CD14-positive monocyte (primary cell): Measurements from ENCODE around the gene KANSL1L. TPM values are rescaled to one million over a fixed set of nuclear protein-coding genes. Genes with fewer than 3 reads are reported as not detected.

ENCODE experiments used
- DNase-seq, 3 donors: peaks; one replicate each; pipeline ENCODE4 v3.0.0-alpha.2; 2011 to 2022
- H2AFZ ChIP-seq: 2 replicates; pipeline ENCODE4 v1.6.0; 2012; ENCODE audit warnings: mild to moderate bottlenecking, low read depth, low read length, inconsistent platforms; ENCODE audit not compliant: insufficient read depth, poor library complexity, severe bottlenecking
- H3K27ac ChIP-seq, 2 donors: 1 replicate in 1 of 2; 2 replicates in 1 of 2; pipeline ENCODE4 v1.5.1; 2012 to 2013; ENCODE audit warnings: low read length in 2 of 2, control low read depth in 1 of 2, inconsistent platforms in 1 of 2, low read depth in 1 of 2, mild to moderate bottlenecking in 1 of 2
- H3K27me3 ChIP-seq, 2 donors: one replicate each; pipeline versions ENCODE4 v1.6.0 to v1.6.1; 2011 to 2013; ENCODE audit warnings: low read length in 2 of 2; ENCODE audit not compliant: control insufficient read depth in 2 of 2, insufficient read depth in 2 of 2
- H3K36me3 ChIP-seq, 2 donors: replicated peaks in 1 of 2; 1 replicate in 1 of 2; 2 replicates in 1 of 2; pipeline versions ENCODE4 v1.5.1 to v1.6.1; 2012 to 2013; ENCODE audit warnings: low read length in 2 of 2, control low read depth in 1 of 2, inconsistent platforms in 1 of 2, mild to moderate bottlenecking in 1 of 2; ENCODE audit not compliant: insufficient read depth in 2 of 2, control insufficient read depth in 1 of 2
- H3K4me1 ChIP-seq, 2 donors: 1 replicate in 1 of 2; 2 replicates in 1 of 2; pipeline versions ENCODE4 v1.5.1 to v1.6.1; 2012 to 2013; ENCODE audit warnings: low read length in 2 of 2, control low read depth in 1 of 2, inconsistent platforms in 1 of 2, mild to moderate bottlenecking in 1 of 2, moderate library complexity in 1 of 2; ENCODE audit not compliant: insufficient read depth in 2 of 2, control insufficient read depth in 1 of 2
- H3K4me2 ChIP-seq: replicated peaks from 2 replicates; pipeline ENCODE3; 2012; ENCODE audit warnings: low read length, moderate library complexity, mild to moderate bottlenecking; ENCODE audit not compliant: poor library complexity, severe bottlenecking; ENCODE audit errors: extremely low read depth
- H3K4me3 ChIP-seq, 3 experiments: fragments of 200-600 bp in 1 of 3; sonication (generic) in 1 of 3; replicated peaks in 1 of 3; 1 replicate in 2 of 3; 2 replicates in 1 of 3; pipeline ENCODE4 v1.5.1; 2011 to 2013; ENCODE audit warnings: low read length in 3 of 3, mild to moderate bottlenecking in 3 of 3, control low read depth in 2 of 3, low read depth in 2 of 3, inconsistent platforms in 1 of 3, moderate library complexity in 1 of 3
- H3K79me2 ChIP-seq: 2 replicates; pipeline ENCODE4 v1.6.0; 2012; ENCODE audit warnings: mild to moderate bottlenecking, control low read depth, inconsistent platforms, low read length, moderate library complexity; ENCODE audit not compliant: insufficient read depth
- H3K9ac ChIP-seq: 2 replicates; pipeline ENCODE4 v1.6.0; 2017; ENCODE audit warnings: low read length, mild to moderate bottlenecking; ENCODE audit not compliant: insufficient read depth, poor library complexity, severe bottlenecking
- H3K9me3 ChIP-seq, 2 donors: replicated peaks in 1 of 2; 1 replicate in 1 of 2; 2 replicates in 1 of 2; pipeline versions ENCODE4 v1.5.1 to v1.6.1; 2012 to 2013; ENCODE audit warnings: low read length in 2 of 2, control low read depth in 1 of 2; ENCODE audit not compliant: control insufficient read depth in 1 of 2, insufficient read depth in 1 of 2
- H4K20me1 ChIP-seq: 2 replicates; pipeline ENCODE4 v1.6.0; 2012; ENCODE audit warnings: mild to moderate bottlenecking, low read length, control low read depth, moderate library complexity; ENCODE audit not compliant: insufficient read depth
- H3K27ac Mint-ChIP-seq, 7 donors: one replicate each; pipeline ENCODE4 v1.8.0; 2020; ENCODE audit warnings: mild to moderate bottlenecking in 7 of 7, mixed read lengths in 7 of 7, moderate library complexity in 6 of 7, inconsistent platforms in 2 of 7
- H3K27me3 Mint-ChIP-seq, 3 donors: one replicate each; pipeline ENCODE4 v1.8.0; 2021 to 2022; ENCODE audit warnings: low read depth in 3 of 3, mild to moderate bottlenecking in 3 of 3, mixed read lengths in 3 of 3, moderate library complexity in 3 of 3, inconsistent platforms in 1 of 3
- H3K36me3 Mint-ChIP-seq, 2 donors: one replicate each; pipeline ENCODE4 v1.8.0; 2020; ENCODE audit warnings: mixed read lengths in 2 of 2, inconsistent platforms in 1 of 2, mild to moderate bottlenecking in 1 of 2
- H3K4me1 Mint-ChIP-seq: one replicate; pipeline ENCODE4 v1.8.0; 2020; ENCODE audit warnings: mild to moderate bottlenecking, mixed read lengths
- H3K4me3 Mint-ChIP-seq, 2 donors: one replicate each; pipeline ENCODE4 v1.8.0; 2020; ENCODE audit warnings: mild to moderate bottlenecking in 2 of 2, mixed read lengths in 2 of 2, moderate library complexity in 1 of 2
- H3K9me3 Mint-ChIP-seq, 7 donors: one replicate each; pipeline ENCODE4 v1.8.0; 2020 to 2022; ENCODE audit warnings: mixed read lengths in 7 of 7, mild to moderate bottlenecking in 6 of 7, moderate library complexity in 6 of 7, inconsistent platforms in 2 of 7
- CTCF ChIP-seq: fragments of 200-600 bp; IDR thresholded peaks from one replicate; pipeline ENCODE4 v1.8.0; 2022; ENCODE audit warnings: antibody characterized with exemption, mild to moderate bottlenecking
- WGBS: methylation state at CpG from one replicate; pipeline ENCODE4 v1.1.5; 2013; ENCODE audit warnings: missing lambda C conversion rate; ENCODE audit not compliant: insufficient coverage; 5-methylcytosine and 5-hydroxymethylcytosine counted together
- intact Hi-C, 2 donors: fragments of 100-400 bp; cut with micrococcal nuclease; formaldehyde crosslinking; loops; one replicate each; pipeline versions ENCODE4 v1.15.0 to v1.15.1; 2023
- polyA plus RNA-seq, 3 donors: library from polyadenylated mRNA; depleted of rRNA in 1 of 3; unstranded in 2 of 3; stranded (reverse) in 1 of 3; fragments of 300-500 nt in 2 of 3; fragments of >200 nt in 1 of 3; fragmentation: Illumina TruSeq in 2 of 3; gene quantifications; 1 replicate in 2 of 3; 2 replicates in 1 of 3; pipeline ENCODE4 v1.2.3, GENCODE V29; 2012 to 2021

KANSL1L gene
- polyA plus RNA-seq, 3 donors, result 1.00 to 11.6 (median 1.3) TPM

- Mint-ChIP-seq H3K9me3 (peaks cover 6 to 24% (median 15%) of the 10 kb centered on the region in 7 donors), H3K27me3 (no peaks in the 10 kb centered on the region), H3K4me3 (no peak overlapping the region), H3K4me1 (peaks cover 1% of the 10 kb centered on the region), H3K27ac (no peak overlapping the region), H3K36me3 (peaks cover 35 to 48% of the 10 kb centered on the region in 2 donors)
- Histone ChIP-seq H3K36me3 (peaks cover 22 to 40% of the 10 kb centered on the region in 2 donors), H3K79me2 (no peaks in the 10 kb centered on the region), H3K27me3 (no peaks in the 10 kb centered on the region), H3K9me3 (peaks cover 11 to 18% of the 10 kb centered on the region in 2 donors), H4K20me1 (no peaks in the 10 kb centered on the region), H3K4me2 (no peak overlapping the region), H2AFZ (no peak overlapping the region), H3K27ac (no peak overlapping the region), H3K4me3 (no peak overlapping the region), H3K9ac (no peak overlapping the region), H3K4me1 (no peaks in the 10 kb centered on the region)
- intact Hi-C loops, result no loop called here
- no peak for TF ChIP-seq CTCF
- 88% methylated on average over 2 of the region's 3 CpGs for WGBS
- DNase-seq, result no peak
Observed at GRCh38 chr2:210128961-210129360, 42.2 kb downstream of the KANSL1L start.

- Histone ChIP-seq H3K9ac (no peak overlapping the region), H3K79me2 (peaks cover 12% of the 10 kb centered on the region), H3K27ac (no peak overlapping the region), H3K4me1 (no peaks in the 10 kb centered on the region), H3K27me3 (no peaks in the 10 kb centered on the region), H3K4me2 (no peak overlapping the region), H3K4me3 (no peak overlapping the region), H4K20me1 (no peaks in the 10 kb centered on the region), H3K36me3 (peaks cover 11 to 39% of the 10 kb centered on the region in 2 donors), H2AFZ (no peak overlapping the region), H3K9me3 (peaks cover 21 to 34% of the 10 kb centered on the region in 2 donors)
- H3K4me1 Mint-ChIP-seq, result peaks cover 4% of the 10 kb centered on the region
- H3K27ac Mint-ChIP-seq, result no peak overlapping the region
- no peak overlapping the region for H3K4me3 Mint-ChIP-seq
- intact Hi-C loops, result no loop called here
- peaks cover 36 to 57% of the 10 kb centered on the region in 2 donors for H3K36me3 Mint-ChIP-seq
- 100% methylated on average over 1 of the region's 3 CpGs for WGBS
- TF ChIP-seq CTCF, result no peak
- peaks cover 0 to 1% (median 0%) of the 10 kb centered on the region in 3 donors for H3K27me3 Mint-ChIP-seq
- peaks cover 25 to 45% (median 30%) of the 10 kb centered on the region in 7 donors for H3K9me3 Mint-ChIP-seq
- DNase-seq, result no peak
Observed at GRCh38 chr2:210113614-210114235, 57.5 kb downstream of the KANSL1L start.
